H1 (cell line): ENCODE data around the gene ZNF75A. TPM values are rescaled to one million over a fixed set of nuclear protein-coding genes. Genes with fewer than 3 reads are reported as not detected.

ENCODE experiments used
- CTCF ChIA-PET: fragments of 300-600 bp; sonication (Branson Sonifier 250); formaldehyde crosslinking; loops from one replicate; lab custom pipeline; 2021; ENCODE audit not compliant: partially characterized antibody; lab: Charles Lee
- POLR2A ChIA-PET: fragments of 300-600 bp; sonication (Branson Sonifier 250); formaldehyde crosslinking; loops from one replicate; lab custom pipeline; 2021; ENCODE audit warnings: inconsistent platforms; ENCODE audit not compliant: partially characterized antibody; lab: Charles Lee
- DNase-seq, 2 experiments: peaks; one replicate each; pipeline versions ENCODE4 v3.0.0 to v3.0.0-alpha.2; 2010 to 2022; ENCODE audit warnings: low spot score in 2 of 2, low read depth in 1 of 2, mixed read lengths in 1 of 2
- FAIRE-seq: peaks from 2 replicates; lab custom pipeline; 2011; peaks lifted over from hg19 to GRCh38; lab: Jason Lieb, UNC
- H2AFZ ChIP-seq: 2 replicates; pipeline ENCODE4 v1.8.1; 2012; ENCODE audit warnings: low read length, inconsistent platforms
- H2AK5ac ChIP-seq: 2 replicates; pipeline ENCODE4 v1.6.1; 2013; ENCODE audit warnings: low read depth, low read length
- H2BK120ac ChIP-seq: replicated peaks from 2 replicates; pipeline ENCODE3; 2013; ENCODE audit warnings: low read depth, low read length, inconsistent platforms
- H2BK12ac ChIP-seq: 2 replicates; pipeline ENCODE4 v1.6.1; 2013; ENCODE audit warnings: low read depth, low read length
- H2BK15ac ChIP-seq: 2 replicates; pipeline ENCODE4 v1.6.1; 2013; ENCODE audit warnings: low read length
- H2BK20ac ChIP-seq: 2 replicates; pipeline ENCODE4 v1.6.1; 2013; ENCODE audit warnings: low read length
- H2BK5ac ChIP-seq: 2 replicates; pipeline ENCODE4 v1.6.1; 2013; ENCODE audit warnings: low read depth, low read length
- H3K14ac ChIP-seq: 2 replicates; pipeline ENCODE4 v1.6.1; 2013; ENCODE audit warnings: inconsistent platforms; ENCODE audit not compliant: insufficient read length
- H3K18ac ChIP-seq: 2 replicates; pipeline ENCODE4 v1.6.1; 2013; ENCODE audit warnings: low read length; ENCODE audit errors: extremely low read depth
- H3K23ac ChIP-seq: 2 replicates; pipeline ENCODE4 v1.6.1; 2013; ENCODE audit warnings: inconsistent platforms; ENCODE audit not compliant: insufficient read length
- H3K23me2 ChIP-seq: 2 replicates; pipeline ENCODE4 v1.6.1; 2013; ENCODE audit warnings: low read depth, low read length
- H3K27ac ChIP-seq: 2 replicates; pipeline ENCODE4 v1.6.1; 2011; ENCODE audit warnings: low read depth, low read length, inconsistent platforms
- H3K27me3 ChIP-seq, 4 experiments: replicated peaks in 1 of 4; 1 replicate in 1 of 4; 2 replicates in 3 of 4; pipeline versions ENCODE4 v1.6.1 to v1.8.1; 2011 to 2013; ENCODE audit warnings: low read length in 3 of 4, mild to moderate bottlenecking in 3 of 4, inconsistent platforms in 2 of 4, mixed read lengths in 2 of 4, moderate library complexity in 1 of 4; ENCODE audit not compliant: control insufficient read depth in 3 of 4, insufficient read depth in 3 of 4; ENCODE audit errors: extremely low read depth in 1 of 4
- H3K36me3 ChIP-seq, 4 experiments: 2 replicates each; pipeline versions ENCODE4 v1.6.1 to v1.8.1; 2011 to 2013; ENCODE audit warnings: mild to moderate bottlenecking in 4 of 4, low read length in 3 of 4, moderate library complexity in 2 of 4, control low read depth in 1 of 4, inconsistent platforms in 1 of 4; ENCODE audit not compliant: insufficient read depth in 4 of 4, control insufficient read depth in 2 of 4
- H3K4ac ChIP-seq: replicated peaks from 2 replicates; pipeline ENCODE3; 2013; ENCODE audit warnings: low read length, low read depth, mixed read lengths, inconsistent platforms; ENCODE audit not compliant: insufficient read length
- H3K4me1 ChIP-seq, 4 experiments: replicated peaks in 1 of 4; 1 replicate in 1 of 4; 2 replicates in 3 of 4; pipeline versions ENCODE4 v1.6.1 to v1.8.1; 2011 to 2013; ENCODE audit warnings: low read length in 3 of 4, inconsistent platforms in 2 of 4, mixed read lengths in 1 of 4; ENCODE audit not compliant: insufficient read depth in 4 of 4, control insufficient read depth in 3 of 4
- H3K4me2 ChIP-seq, 2 experiments: 2 replicates each; pipeline versions ENCODE4 v1.6.1 to v1.8.1; 2011 to 2013; ENCODE audit warnings: low read depth in 2 of 2, low read length in 2 of 2, control low read depth in 1 of 2, inconsistent platforms in 1 of 2, mild to moderate bottlenecking in 1 of 2; ENCODE audit not compliant: insufficient read depth in 1 of 2
- H3K4me3 ChIP-seq, 4 experiments: fragments of 200-600, 300-600 bp in 1 of 4; sonication (generic), shearing (Covaris generic), sonication (Bioruptor Twin) in 1 of 4; 2 replicates each; pipeline versions ENCODE4 v1.5.1 to v1.8.1; 2011 to 2016; ENCODE audit warnings: low read length in 4 of 4, low read depth in 3 of 4, control low read depth in 2 of 4, inconsistent platforms in 2 of 4, mild to moderate bottlenecking in 2 of 4, mixed read lengths in 1 of 4, moderate library complexity in 1 of 4; ENCODE audit not compliant: insufficient read depth in 2 of 4; ENCODE audit errors: extremely low read depth in 1 of 4
- H3K56ac ChIP-seq: replicated peaks from 2 replicates; pipeline ENCODE3; 2013; ENCODE audit warnings: low read depth, mild to moderate bottlenecking, mixed read lengths, low read length, inconsistent platforms; ENCODE audit not compliant: insufficient read length
- H3K79me1 ChIP-seq: 2 replicates; pipeline ENCODE4 v1.6.1; 2013; ENCODE audit warnings: low read depth, low read length, control low read depth
- H3K79me2 ChIP-seq, 2 experiments: 2 replicates each; pipeline versions ENCODE4 v1.6.1 to v1.8.1; 2012 to 2013; ENCODE audit warnings: low read length in 2 of 2, mild to moderate bottlenecking in 2 of 2, inconsistent platforms in 1 of 2; ENCODE audit not compliant: insufficient read depth in 2 of 2, control insufficient read depth in 1 of 2
- H3K9ac ChIP-seq, 4 experiments: replicated peaks in 1 of 4; 1 replicate in 1 of 4; 2 replicates in 3 of 4; pipeline versions ENCODE4 v1.6.1 to v1.8.1; 2011 to 2013; ENCODE audit warnings: low read depth in 3 of 4, low read length in 3 of 4, control low read depth in 2 of 4, mild to moderate bottlenecking in 2 of 4, moderate library complexity in 2 of 4, inconsistent platforms in 1 of 4; ENCODE audit errors: extremely low read depth in 1 of 4
- H3K9me3 ChIP-seq, 2 experiments: 2 replicates each; pipeline versions ENCODE4 v1.6.1 to v1.8.1; 2012 to 2013; ENCODE audit warnings: mild to moderate bottlenecking in 2 of 2, moderate library complexity in 2 of 2, control low read depth in 1 of 2, inconsistent platforms in 1 of 2, low read depth in 1 of 2, low read length in 1 of 2, mixed read lengths in 1 of 2; ENCODE audit not compliant: insufficient read depth in 2 of 2
- H4K20me1 ChIP-seq, 2 experiments: replicated peaks in 1 of 2; 2 replicates each; pipeline versions ENCODE3 to v1.8.1; 2011 to 2013; ENCODE audit warnings: inconsistent platforms in 2 of 2, low read length in 2 of 2, mild to moderate bottlenecking in 1 of 2; ENCODE audit not compliant: insufficient read depth in 2 of 2, control insufficient read depth in 1 of 2
- H4K5ac ChIP-seq: 2 replicates; pipeline ENCODE4 v1.6.1; 2013; ENCODE audit warnings: low read length, low read depth, mixed read lengths, inconsistent platforms; ENCODE audit not compliant: insufficient read length
- H4K8ac ChIP-seq: 2 replicates; pipeline ENCODE4 v1.8.0; 2013; ENCODE audit warnings: mild to moderate bottlenecking, moderate library complexity, low read length, inconsistent platforms; ENCODE audit not compliant: insufficient read depth; ENCODE audit errors: extremely low read depth
- H4K91ac ChIP-seq: replicated peaks from 2 replicates; pipeline ENCODE3; 2013; ENCODE audit warnings: low read length, mixed read lengths, inconsistent platforms; ENCODE audit not compliant: insufficient read length
- CHD2 ChIP-seq: IDR thresholded peaks from 2 replicates; pipeline ENCODE4 v1.6.1; 2012; ENCODE audit warnings: low read length, improper control_type of control experiment
- EGR1 ChIP-seq: IDR thresholded peaks from 2 replicates; pipeline ENCODE4 v1.6.1; 2011; ENCODE audit warnings: low read depth, low read length, borderline replicate concordance
- SAP30 ChIP-seq: fragments of 300-600 bp; sonication (generic); IDR thresholded peaks from 2 replicates; pipeline ENCODE4 v1.7.1; 2012; ENCODE audit warnings: low read length, moderate library complexity, mild to moderate bottlenecking, inconsistent platforms; ENCODE audit not compliant: insufficient read depth, insufficient replicate concordance
- TCF12 ChIP-seq: IDR thresholded peaks from 2 replicates; pipeline ENCODE4 v1.6.1; 2011; ENCODE audit warnings: low read depth, mild to moderate bottlenecking, low read length
- YY1 ChIP-seq: IDR thresholded peaks from 2 replicates; pipeline ENCODE4 v1.6.1; 2011; ENCODE audit warnings: low read depth, mild to moderate bottlenecking, low read length
- WGBS, 2 experiments: shearing (Covaris generic) in 1 of 2; methylation state at CpG; one replicate each; pipeline versions ENCODE4 v1.1.6 to v1.1.7; 2013 to 2015; ENCODE audit warnings: low lambda C conversion rate in 2 of 2, mixed read lengths in 2 of 2, inconsistent platforms in 1 of 2, low coverage in 1 of 2, missing lambda C conversion rate in 1 of 2; ENCODE audit not compliant: insufficient replicate concordance in 2 of 2, insufficient coverage in 1 of 2, insufficient read length in 1 of 2; ENCODE audit errors: extremely low coverage in 1 of 2, missing lambda C conversion rate in 1 of 2; 5-methylcytosine and 5-hydroxymethylcytosine counted together
- polyA plus RNA-seq, 7 experiments: library from polyadenylated mRNA; depleted of rRNA in 3 of 7; stranded (reverse) in 5 of 7; unstranded in 2 of 7; fragments of >200 nt in 5 of 7; fragments of 200-250 nt in 2 of 7; gene quantifications; 1 replicate in 5 of 7; 2 replicates in 1 of 7; 4 replicates in 1 of 7; pipeline versions ENCODE4 v1.2.1 to v1.2.3, GENCODE V29; 2011 to 2013; ENCODE audit warnings: missing spikeins in 2 of 7, mixed read lengths in 2 of 7
- total RNA-seq: library from RNA; stranded (reverse); fragmentation: NEBNext Ultra II Directional; extraction: Animal tissue kit (Norgen Biotek cat#: 25700); gene quantifications from 2 replicates; pipeline ENCODE4 v1.2.1, GENCODE V29; 2021

Gene ZNF75A
- total and polyA plus RNA-seq, 2 of the 8 experiments (the other 6 are each of a cell fraction or from before 2014, with no cell fraction given), result 9.3 to 30.0 TPM

GRCh38 chr16:3328104-3328503 lies 22.8 kb downstream of the ZNF75A start:
- Histone ChIP-seq H2BK12ac (no peak overlapping the region), H4K20me1 (no peaks in the 10 kb centered on the region), H3K27ac (no peak overlapping the region), H3K14ac (no peak overlapping the region), H2BK20ac (no peak overlapping the region), H2AK5ac (no peak overlapping the region), H3K18ac (no peak overlapping the region), H3K4ac (no peak overlapping the region), H4K8ac (no peak overlapping the region), H2BK120ac (no peak overlapping the region), H3K79me1 (0 out of 2 replicates have a peak, but pooled peaks cover 2% of the 10 kb centered on the region), H3K4me2 (no peak overlapping the region), H3K27me3 (peaks cover 0 to 1% (median 0%) of the 10 kb centered on the region in 4 experiments; a peak in 1 of 7 replicates), H2AFZ (no peak overlapping the region), H4K5ac (no peak overlapping the region), H3K56ac (no peak overlapping the region), H3K9me3 (peaks cover 25 to 45% of the 10 kb centered on the region in 2 experiments), H3K36me3 (no peaks in the 10 kb centered on the region), H3K79me2 (no peaks in the 10 kb centered on the region), H4K91ac (no peak overlapping the region), H3K9ac (no peak overlapping the region), H2BK15ac (no peak overlapping the region), H2BK5ac (no peak overlapping the region), H3K4me1 (no peaks in the 10 kb centered on the region), H3K4me3 (no peak overlapping the region), H3K23ac (no peak overlapping the region), H3K23me2 (no peaks in the 10 kb centered on the region)
- POLR2A ChIA-PET, result no interaction called here
- no peak for TF ChIP-seq TCF12
- no peak for TF ChIP-seq YY1
- no peak for TF ChIP-seq SAP30
- no peak for TF ChIP-seq CHD2
- TF ChIP-seq EGR1, result no peak
- WGBS, 2 experiments, result 47% methylated on average over 3 of the region's 3 CpGs; no CpG with 5 or more reads in 1 of the 2 experiments
- DNase-seq, result no peak
- no peak for FAIRE-seq
- CTCF ChIA-PET, result no interaction called here
